Measurements from ENCODE around the gene FDXR.

The FDXR gene

DNA sequence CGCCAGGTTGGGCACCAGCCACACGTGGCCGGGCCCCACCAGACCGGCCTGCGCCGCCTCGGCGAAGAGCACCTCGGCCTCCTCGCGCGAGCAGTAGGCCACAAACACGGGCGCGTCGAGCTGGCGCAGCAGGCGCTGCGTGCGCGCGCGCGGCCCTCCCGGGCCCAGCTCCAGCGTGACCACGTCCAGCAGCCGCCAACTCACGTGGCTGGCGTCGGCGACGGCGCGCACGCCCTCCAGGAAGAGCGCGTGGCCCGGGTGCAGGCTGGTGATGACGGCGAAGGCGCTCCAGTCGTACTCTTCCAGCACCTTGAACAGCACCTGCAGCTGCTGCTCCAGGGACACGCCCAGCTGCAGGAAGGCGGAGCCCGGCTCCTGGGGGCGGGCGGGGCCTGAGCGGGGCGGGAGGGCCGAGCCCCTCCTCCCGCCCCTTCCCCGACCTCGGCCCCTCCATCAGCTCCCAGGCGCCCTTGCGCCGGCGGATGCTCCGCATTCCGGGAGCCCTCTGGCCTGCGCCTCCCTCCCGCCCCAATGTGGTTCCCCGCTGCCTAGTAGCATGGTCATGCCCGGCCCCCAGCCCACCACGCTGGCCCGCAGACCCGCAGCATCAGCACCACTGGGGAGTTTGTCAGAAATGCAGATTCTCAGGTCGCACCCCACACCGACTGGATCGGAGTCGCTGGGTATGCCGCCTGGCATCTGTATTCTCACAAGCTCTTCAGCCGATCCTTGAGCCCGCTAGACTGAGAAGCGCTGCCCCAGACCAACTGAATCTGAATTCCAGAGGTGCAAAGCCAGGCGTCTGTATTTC lies 20.4 kb downstream of the FDXR start:
- WGBS, result 16% methylated on average over 75 of the region's 76 CpGs
- no peak overlapping the region for H2AFZ ChIP-seq (ENCODE audit: low read depth, low read length)
- no peak overlapping the region for H2BK5ac ChIP-seq (ENCODE audit: low read depth, low read length, poor library complexity, severe bottlenecking)

DNA sequence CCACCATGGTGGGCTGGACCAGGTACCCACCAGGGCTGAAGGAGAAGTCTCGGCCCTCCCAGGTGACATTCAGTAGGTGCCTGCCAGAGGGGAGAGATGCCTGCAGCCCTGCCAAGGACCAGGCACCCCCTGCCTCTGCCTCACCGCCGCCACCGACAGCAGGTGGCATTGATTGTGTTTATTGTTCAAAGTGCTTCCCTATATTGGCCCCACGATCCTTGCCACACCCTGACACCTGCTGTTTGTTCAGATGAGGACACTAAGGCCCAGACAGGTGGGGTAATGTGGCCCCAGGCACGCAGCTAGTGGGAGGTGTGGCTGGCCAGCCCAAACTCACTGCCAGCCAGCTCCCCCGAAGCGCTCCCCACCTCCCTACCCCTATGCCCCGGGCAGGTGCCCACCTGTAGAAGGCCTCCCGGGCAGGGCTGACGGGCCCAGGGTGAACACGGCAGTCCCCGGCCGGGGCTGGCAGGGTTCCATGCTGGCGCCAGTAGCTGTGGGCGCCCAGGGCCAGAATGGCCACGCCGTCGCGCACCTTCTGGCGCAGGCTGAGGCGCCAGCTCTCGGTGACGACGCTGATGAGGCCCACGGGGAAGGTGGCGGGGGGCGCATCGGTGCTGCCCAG lies 21.1 kb downstream of the FDXR start:
- Histone ChIP-seq H2AFZ (ENCODE audit: low read depth, low read length) (no peak overlapping the region), H3K14ac (ENCODE audit: low read length in 2 of 2) (no peak overlapping the region), H3K4me2 (ENCODE audit: low read length, poor library complexity, severe bottlenecking) (no peak overlapping the region), H4K8ac (ENCODE audit: low read length) (no peak overlapping the region), H2BK5ac (ENCODE audit: low read depth, low read length, poor library complexity, severe bottlenecking) (no peak overlapping the region), H3K36me3 (ENCODE audit: control insufficient read depth in 1 of 2, insufficient read depth in 2 of 2, low read depth in 1 of 2, low read length in 2 of 2) (no peaks in the 10 kb centered on the region), H3K27ac (ENCODE audit: low read length, poor library complexity, severe bottlenecking) (no peak overlapping the region), H2AK5ac (ENCODE audit: low read length, severe bottlenecking) (no peak overlapping the region), H3K23ac (ENCODE audit: low read length in 2 of 2) (no peak overlapping the region), H3K9ac (ENCODE audit: low read length) (no peak overlapping the region), H3K4me3 (ENCODE audit: insufficient read depth in 1 of 2, low read depth in 1 of 2, low read length in 2 of 2) (peak overlapping the region in 1 of 2 experiments; percentile 32), H3K4ac (ENCODE audit: low read depth in 1 of 2, low read length in 2 of 2) (no peak overlapping the region), H3K18ac (ENCODE audit: low read depth in 1 of 2, low read length in 2 of 2) (no peak overlapping the region), H2BK12ac (ENCODE audit: low read length in 2 of 2) (no peak overlapping the region), H3K4me1 (ENCODE audit: control insufficient read depth, insufficient read depth, low read depth, low read length) (peaks cover 9% of the 10 kb centered on the region), H3K9me3 (ENCODE audit: control insufficient read depth, low read length) (no peaks in the 10 kb centered on the region), H2BK120ac (ENCODE audit: low read depth, low read length) (no peak overlapping the region), H3K79me1 (replicated peaks; ENCODE audit: low read length, poor library complexity, severe bottlenecking) (no peaks in the 10 kb centered on the region), H3K27me3 (ENCODE audit: control insufficient read depth in 1 of 2, insufficient read depth in 1 of 2, low read length in 2 of 2) (peaks cover 75 to 79% of the 10 kb centered on the region in 2 experiments), H4K91ac (ENCODE audit: low read length) (no peak overlapping the region), H2BK15ac (ENCODE audit: low read depth, poor library complexity, severe bottlenecking) (no peak overlapping the region)
- WGBS, result 82% methylated on average over 29 of the region's 29 CpGs
- no peak for DNase-seq

More for the DNA sequence above, 20.4 kb downstream of the FDXR start:
- Histone ChIP-seq H2BK120ac (ENCODE audit: low read depth, low read length) (no peak overlapping the region), H3K14ac (ENCODE audit: low read length in 2 of 2) (no peak overlapping the region), H2AK5ac (ENCODE audit: low read length, severe bottlenecking) (no peak overlapping the region), H3K4me2 (ENCODE audit: low read length, poor library complexity, severe bottlenecking) (peak overlapping the region; percentile 36), H3K27me3 (ENCODE audit: control insufficient read depth in 1 of 2, insufficient read depth in 1 of 2, low read length in 2 of 2) (peaks cover 82 to 83% of the 10 kb centered on the region in 2 experiments), H3K79me1 (replicated peaks; ENCODE audit: low read length, poor library complexity, severe bottlenecking) (no peaks in the 10 kb centered on the region), H3K23ac (ENCODE audit: low read length in 2 of 2) (peak overlapping the region in 1 of 2 experiments; percentile 63), H3K4me1 (ENCODE audit: control insufficient read depth, insufficient read depth, low read depth, low read length) (peaks cover 9% of the 10 kb centered on the region), H3K9ac (ENCODE audit: low read length) (no peak overlapping the region), H2BK15ac (ENCODE audit: low read depth, poor library complexity, severe bottlenecking) (no peak overlapping the region), H3K9me3 (ENCODE audit: control insufficient read depth, low read length) (no peaks in the 10 kb centered on the region), H3K27ac (ENCODE audit: low read length, poor library complexity, severe bottlenecking) (no peak overlapping the region), H3K4me3 (ENCODE audit: insufficient read depth in 1 of 2, low read depth in 1 of 2, low read length in 2 of 2) (peak overlapping the region in 1 of 2 experiments; percentile 33), H3K4ac (ENCODE audit: low read depth in 1 of 2, low read length in 2 of 2) (no peak overlapping the region), H4K91ac (ENCODE audit: low read length) (no peak overlapping the region), H4K8ac (ENCODE audit: low read length) (peak overlapping the region; percentile 45), H2BK12ac (ENCODE audit: low read length in 2 of 2) (no peak overlapping the region), H3K36me3 (ENCODE audit: control insufficient read depth in 1 of 2, insufficient read depth in 2 of 2, low read depth in 1 of 2, low read length in 2 of 2) (no peaks in the 10 kb centered on the region), H3K18ac (ENCODE audit: low read depth in 1 of 2, low read length in 2 of 2) (no peak overlapping the region)
- no peak for DNase-seq

DNA sequence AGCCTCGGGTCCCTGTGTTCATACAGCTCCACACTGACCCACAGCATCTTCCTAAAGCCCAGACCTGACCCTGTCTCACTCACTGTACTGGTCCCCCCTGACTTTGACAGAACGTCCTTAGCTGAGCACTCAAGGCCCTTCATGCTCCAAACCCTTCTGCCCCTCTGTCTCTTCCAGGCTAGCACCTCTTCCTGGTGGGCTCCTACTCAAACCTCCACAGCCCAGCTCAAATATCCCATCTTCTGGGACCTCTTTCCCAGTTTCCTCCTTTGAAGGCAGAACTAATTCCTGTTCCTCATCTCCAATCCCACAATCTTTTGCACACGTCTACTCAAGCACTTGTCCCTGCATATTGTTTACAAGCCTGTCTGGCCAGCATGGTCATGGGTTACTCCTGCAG lies 21.9 kb downstream of the FDXR start:
- WGBS, result 62% methylated on average over 3 of the region's 3 CpGs
- H3K23ac ChIP-seq (ENCODE audit: low read length in 2 of 2), result no peak overlapping the region

DNA sequence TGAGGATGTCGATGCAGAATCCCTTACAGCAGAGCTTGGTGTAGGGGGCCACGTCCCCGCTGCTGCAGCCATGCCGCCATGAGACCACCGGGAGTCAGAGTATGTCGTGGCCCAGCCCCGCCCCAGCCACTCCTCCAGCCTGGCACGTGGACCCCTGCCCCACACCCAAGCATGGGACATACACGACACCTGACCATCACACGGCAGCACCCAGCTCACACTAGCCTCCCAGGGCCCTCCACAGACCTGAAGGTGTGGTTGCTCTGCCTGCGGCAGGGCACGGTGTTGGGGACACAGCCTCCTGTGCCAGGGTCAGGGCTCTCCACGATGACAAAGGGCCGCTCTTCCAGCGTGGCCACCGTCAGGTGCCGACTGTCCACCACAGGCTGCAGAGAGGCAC lies 22.5 kb downstream of the FDXR start:
- Histone ChIP-seq H2BK5ac (ENCODE audit: low read depth, low read length, poor library complexity, severe bottlenecking) (no peak overlapping the region), H3K36me3 (ENCODE audit: control insufficient read depth in 1 of 2, insufficient read depth in 2 of 2, low read depth in 1 of 2, low read length in 2 of 2) (no peaks in the 10 kb centered on the region), H3K23ac (ENCODE audit: low read length in 2 of 2) (no peak overlapping the region), H3K27me3 (ENCODE audit: control insufficient read depth in 1 of 2, insufficient read depth in 1 of 2, low read length in 2 of 2) (peaks cover 68 to 78% of the 10 kb centered on the region in 2 experiments), H2BK12ac (ENCODE audit: low read length in 2 of 2) (no peak overlapping the region), H4K8ac (ENCODE audit: low read length) (no peak overlapping the region), H2AK5ac (ENCODE audit: low read length, severe bottlenecking) (no peak overlapping the region), H3K9me3 (ENCODE audit: control insufficient read depth, low read length) (no peaks in the 10 kb centered on the region), H4K91ac (ENCODE audit: low read length) (no peak overlapping the region), H2BK15ac (ENCODE audit: low read depth, poor library complexity, severe bottlenecking) (no peak overlapping the region), H3K79me1 (replicated peaks; ENCODE audit: low read length, poor library complexity, severe bottlenecking) (no peaks in the 10 kb centered on the region), H2AFZ (ENCODE audit: low read depth, low read length) (no peak overlapping the region), H3K14ac (ENCODE audit: low read length in 2 of 2) (no peak overlapping the region), H3K4ac (ENCODE audit: low read depth in 1 of 2, low read length in 2 of 2) (no peak overlapping the region), H3K4me3 (ENCODE audit: insufficient read depth in 1 of 2, low read depth in 1 of 2, low read length in 2 of 2) (no peak overlapping the region), H3K18ac (ENCODE audit: low read depth in 1 of 2, low read length in 2 of 2) (no peak overlapping the region), H3K4me2 (ENCODE audit: low read length, poor library complexity, severe bottlenecking) (no peak overlapping the region), H3K4me1 (ENCODE audit: control insufficient read depth, insufficient read depth, low read depth, low read length) (peaks cover 9% of the 10 kb centered on the region), H3K9ac (ENCODE audit: low read length) (no peak overlapping the region), H3K27ac (ENCODE audit: low read length, poor library complexity, severe bottlenecking) (no peak overlapping the region), H2BK120ac (ENCODE audit: low read depth, low read length) (no peak overlapping the region)
- 89% methylated on average over 17 of the region's 17 CpGs for WGBS
- no peak for DNase-seq

More for the DNA sequence above, 21.9 kb downstream of the FDXR start:
- H3K4ac ChIP-seq (ENCODE audit: low read depth in 1 of 2, low read length in 2 of 2), result no peak overlapping the region
- no peaks in the 10 kb centered on the region for H3K9me3 ChIP-seq (ENCODE audit: control insufficient read depth, low read length)
- no peak overlapping the region for H3K4me2 ChIP-seq (ENCODE audit: low read length, poor library complexity, severe bottlenecking)
- H3K14ac ChIP-seq (ENCODE audit: low read length in 2 of 2), result no peak overlapping the region
- no peak overlapping the region for H4K91ac ChIP-seq (ENCODE audit: low read length)
- H3K4me3 ChIP-seq (ENCODE audit: insufficient read depth in 1 of 2, low read depth in 1 of 2, low read length in 2 of 2), result no peak overlapping the region
- H3K27me3 ChIP-seq (ENCODE audit: control insufficient read depth in 1 of 2, insufficient read depth in 1 of 2, low read length in 2 of 2), result peaks cover 70 to 79% of the 10 kb centered on the region in 2 experiments
- no peak overlapping the region for H4K8ac ChIP-seq (ENCODE audit: low read length)
- no peak overlapping the region for H3K27ac ChIP-seq (ENCODE audit: low read length, poor library complexity, severe bottlenecking)
- no peaks in the 10 kb centered on the region for H3K36me3 ChIP-seq (ENCODE audit: control insufficient read depth in 1 of 2, insufficient read depth in 2 of 2, low read depth in 1 of 2, low read length in 2 of 2)
- no peak overlapping the region for H3K9ac ChIP-seq (ENCODE audit: low read length)
- H2BK120ac ChIP-seq (ENCODE audit: low read depth, low read length), result no peak overlapping the region
- H2AK5ac ChIP-seq (ENCODE audit: low read length, severe bottlenecking), result no peak overlapping the region
- H3K4me1 ChIP-seq (ENCODE audit: control insufficient read depth, insufficient read depth, low read depth, low read length), result peaks cover 9% of the 10 kb centered on the region
- H2AFZ ChIP-seq (ENCODE audit: low read depth, low read length), result no peak overlapping the region
- H3K79me1 ChIP-seq (replicated peaks; ENCODE audit: low read length, poor library complexity, severe bottlenecking), result no peaks in the 10 kb centered on the region
- H2BK15ac ChIP-seq (ENCODE audit: low read depth, poor library complexity, severe bottlenecking), result no peak overlapping the region
- H3K18ac ChIP-seq (ENCODE audit: low read depth in 1 of 2, low read length in 2 of 2), result no peak overlapping the region
- no peak overlapping the region for H2BK5ac ChIP-seq (ENCODE audit: low read depth, low read length, poor library complexity, severe bottlenecking)
- H2BK12ac ChIP-seq (ENCODE audit: low read length in 2 of 2), result no peak overlapping the region
- DNase-seq, result no peak
